ENCODE results near the gene HSD11B2.

Gene HSD11B2

GRCh38 chr16:67471758-67472384 lies 41.0 kb downstream of the HSD11B2 start:
- Histone ChIP-seq H3F3A (ENCODE audit: insufficient read depth, low read length) (no peaks in the 10 kb centered on the region), H3K27ac (ENCODE audit: low read depth, low read length, poor library complexity, severe bottlenecking) (no peak overlapping the region), H3K27me3 (ENCODE audit: insufficient read depth, low read length) (no peaks in the 10 kb centered on the region), H3K79me2 (ENCODE audit: insufficient read depth, low read length) (peaks cover 65% of the 10 kb centered on the region), H3K4me1 (ENCODE audit: insufficient read depth, low read length, severe bottlenecking) (peaks cover 9% of the 10 kb centered on the region), H3K9ac (ENCODE audit: low read length) (no peak overlapping the region), H3K36me3 (ENCODE audit: insufficient read depth, low read length) (peaks cover 3% of the 10 kb centered on the region; the same call in 1 of the 2 replicates), H3K9me3 (ENCODE audit: low read length) (no peaks in the 10 kb centered on the region), H3K4me2 (ENCODE audit: low read length) (no peak overlapping the region), H3K4me3 (ENCODE audit: low read depth, low read length, poor library complexity, severe bottlenecking) (no peak overlapping the region), H2AFZ (ENCODE audit: low read length) (no peak overlapping the region), H4K20me1 (ENCODE audit: insufficient read depth, low read length) (no peaks in the 10 kb centered on the region), H3K9me2 (ENCODE audit: low read depth, low read length) (no peaks in the 10 kb centered on the region)
- TF ChIP-seq EZH2 (IDR thresholded peaks at IDR 0.05; ENCODE audit: borderline replicate concordance, low read length) (no peak), CTCF (IDR thresholded peaks at IDR 0.05; ENCODE audit: low read length) (no peak)

GRCh38 chr16:67474551-67475455 lies 43.9 kb downstream of the HSD11B2 start:
- Histone ChIP-seq H2AFZ (ENCODE audit: low read length) (no peak overlapping the region), H4K20me1 (ENCODE audit: insufficient read depth, low read length) (no peaks in the 10 kb centered on the region), H3K27me3 (ENCODE audit: insufficient read depth, low read length) (no peaks in the 10 kb centered on the region), H3K27ac (ENCODE audit: low read depth, low read length, poor library complexity, severe bottlenecking) (no peak overlapping the region), H3K9ac (ENCODE audit: low read length) (no peak overlapping the region), H3K36me3 (ENCODE audit: insufficient read depth, low read length) (peaks cover 7% of the 10 kb centered on the region; the same call in 1 of the 2 replicates), H3K4me3 (ENCODE audit: low read depth, low read length, poor library complexity, severe bottlenecking) (no peak overlapping the region), H3K79me2 (ENCODE audit: insufficient read depth, low read length) (peaks cover 83% of the 10 kb centered on the region), H3K4me2 (ENCODE audit: low read length) (no peak overlapping the region), H3K4me1 (ENCODE audit: insufficient read depth, low read length, severe bottlenecking) (peaks cover 19% of the 10 kb centered on the region), H3K9me3 (ENCODE audit: low read length) (no peaks in the 10 kb centered on the region), H3F3A (ENCODE audit: insufficient read depth, low read length) (no peaks in the 10 kb centered on the region), H3K9me2 (ENCODE audit: low read depth, low read length) (no peaks in the 10 kb centered on the region)
- TF ChIP-seq CTCF (IDR thresholded peaks at IDR 0.05; ENCODE audit: low read length): no peak
- no peak for TF ChIP-seq EZH2 (IDR thresholded peaks at IDR 0.05; ENCODE audit: borderline replicate concordance, low read length)

GRCh38 chr16:67477960-67478554 lies 47.1 kb downstream of the HSD11B2 start:
- H3K27ac ChIP-seq (ENCODE audit: low read depth, low read length, poor library complexity, severe bottlenecking): no peak overlapping the region
- H3F3A ChIP-seq (ENCODE audit: insufficient read depth, low read length): no peaks in the 10 kb centered on the region
- H4K20me1 ChIP-seq (ENCODE audit: insufficient read depth, low read length): no peaks in the 10 kb centered on the region
- no peak overlapping the region for H2AFZ ChIP-seq (ENCODE audit: low read length)
- no peak overlapping the region for H3K4me2 ChIP-seq (ENCODE audit: low read length)
- peaks cover 7% of the 10 kb centered on the region; the same call in 1 of the 2 replicates for H3K36me3 ChIP-seq (ENCODE audit: insufficient read depth, low read length)
- peaks cover 33% of the 10 kb centered on the region for H3K4me1 ChIP-seq (ENCODE audit: insufficient read depth, low read length, severe bottlenecking)
- no peak overlapping the region for H3K9ac ChIP-seq (ENCODE audit: low read length)
- no peaks in the 10 kb centered on the region for H3K9me2 ChIP-seq (ENCODE audit: low read depth, low read length)
- TF ChIP-seq EZH2 (IDR thresholded peaks at IDR 0.05; ENCODE audit: borderline replicate concordance, low read length): no peak
- TF ChIP-seq CTCF (IDR thresholded peaks at IDR 0.05; ENCODE audit: low read length): no peak
- H3K9me3 ChIP-seq (ENCODE audit: low read length): no peaks in the 10 kb centered on the region
- no peaks in the 10 kb centered on the region for H3K27me3 ChIP-seq (ENCODE audit: insufficient read depth, low read length)
- H3K4me3 ChIP-seq (ENCODE audit: low read depth, low read length, poor library complexity, severe bottlenecking): no peak overlapping the region
- peaks cover 64% of the 10 kb centered on the region for H3K79me2 ChIP-seq (ENCODE audit: insufficient read depth, low read length)
